Measurements from ENCODE around the gene HOXA9. TPM values are rescaled to one million over a fixed set of nuclear protein-coding genes. Genes with fewer than 3 reads are reported as not detected.
A peak's percentile ranks its signal among the peaks of the same experiment; 100 is the strongest.

HOXA9 gene
- total RNA-seq, result 1.1 TPM
- under 1 TPM in 1 of 4 donors, not detected in 3; 0.20 TPM for polyA plus RNA-seq

- Mint-ChIP-seq H3K9me3 (peaks cover 0 to 14% (median 0%) of the 10 kb centered on the region in 7 donors), H3K27ac (peak within 1 kb of the TSS; percentile 63 to 86 (median 76))
- no peak within 1 kb of the TSS for H3K4me3 ChIP-seq (ENCODE audit: low read depth, low read length)
These were observed at the start of gene HOXA9 for GRCh38 chr7:27165089-27165995. HOXA9 (minus strand) TSS chr7:27165537; CDS start chr7:27165457, 80 bp downstream.

GRCh38 chr7:27214239-27214950 lies 49.1 kb upstream of the HOXA9 start:
- Mint-ChIP-seq H3K9me3 (no peaks in the 10 kb centered on the region), H3K4me3 (no peak overlapping the region), H3K4me1 (peaks cover 0 to 21% (median 6%) of the 10 kb centered on the region in 4 donors), H3K36me3 (no peaks in the 10 kb centered on the region), H3K27me3 (peaks cover 84% of the 10 kb centered on the region), H3K27ac (no peak overlapping the region)
- H3K27me3 ChIP-seq (ENCODE audit: control insufficient read depth, insufficient read depth, low read length), result peaks cover 45% of the 10 kb centered on the region
- H3K27ac ChIP-seq (ENCODE audit: insufficient read depth, low read length, poor library complexity, severe bottlenecking), result no peak overlapping the region
- H3K4me3 ChIP-seq (ENCODE audit: low read depth, low read length), result no peak overlapping the region
- no peak for ATAC-seq (ENCODE audit: low read depth in 2 of 2)
- no peaks in the 10 kb centered on the region for H3K36me3 ChIP-seq (ENCODE audit: control insufficient read depth, insufficient read depth, low read length)
- H3K4me1 ChIP-seq (ENCODE audit: control insufficient read depth, insufficient read depth, low read length, poor library complexity, severe bottlenecking), result peaks cover 9% of the 10 kb centered on the region
- DNase-seq, result no peak
- H3K9me3 ChIP-seq (ENCODE audit: control insufficient read depth in 2 of 2, low read length in 2 of 2), result no peaks in the 10 kb centered on the region

More at GRCh38 chr7:27165089-27165995, at the start of gene HOXA9:
- H3K36me3 Mint-ChIP-seq, result no peaks in the 10 kb centered on the region
- peak within 1 kb of the TSS; percentile 58 to 87 (median 82) for H3K4me3 Mint-ChIP-seq
- no peaks in the 10 kb centered on the region for H3K9me3 ChIP-seq (ENCODE audit: control insufficient read depth in 2 of 2, low read length in 2 of 2)
- H3K36me3 ChIP-seq (ENCODE audit: control insufficient read depth, insufficient read depth, low read length), result no peaks in the 10 kb centered on the region
- H3K4me1 Mint-ChIP-seq, result peaks cover 4 to 47% (median 11%) of the 10 kb centered on the region in 4 donors
- H3K27ac ChIP-seq (ENCODE audit: insufficient read depth, low read length, poor library complexity, severe bottlenecking), result no peak within 1 kb of the TSS
- DNase-seq, result peak in 1 of 3 donors; percentile 36
- H3K4me1 ChIP-seq (ENCODE audit: control insufficient read depth, insufficient read depth, low read length, poor library complexity, severe bottlenecking), result peaks cover 55% of the 10 kb centered on the region
- ATAC-seq (ENCODE audit: low read depth in 2 of 2), result no peak
- H3K27me3 ChIP-seq (ENCODE audit: control insufficient read depth, insufficient read depth, low read length), result peaks cover 40% of the 10 kb centered on the region
- peaks cover 87% of the 10 kb centered on the region for H3K27me3 Mint-ChIP-seq

- Histone ChIP-seq H3K4me3 (ENCODE audit: low read depth, low read length) (no peak overlapping the region), H3K4me1 (ENCODE audit: control insufficient read depth, insufficient read depth, low read length, poor library complexity, severe bottlenecking) (peaks cover 9% of the 10 kb centered on the region), H3K9me3 (ENCODE audit: control insufficient read depth in 2 of 2, low read length in 2 of 2) (no peaks in the 10 kb centered on the region), H3K27ac (ENCODE audit: insufficient read depth, low read length, poor library complexity, severe bottlenecking) (no peak overlapping the region), H3K27me3 (ENCODE audit: control insufficient read depth, insufficient read depth, low read length) (peaks cover 46% of the 10 kb centered on the region), H3K36me3 (ENCODE audit: control insufficient read depth, insufficient read depth, low read length) (no peaks in the 10 kb centered on the region)
- Mint-ChIP-seq H3K4me1 (peaks cover 0 to 18% (median 6%) of the 10 kb centered on the region in 4 donors), H3K9me3 (no peaks in the 10 kb centered on the region), H3K36me3 (no peaks in the 10 kb centered on the region), H3K27ac (no peak overlapping the region), H3K27me3 (peaks cover 84% of the 10 kb centered on the region), H3K4me3 (peak overlapping the region in 1 of 4 donors; percentile 39)
- no peak for ATAC-seq (ENCODE audit: low read depth in 2 of 2)
- no peak for DNase-seq
These were observed 48.3 kb upstream of the HOXA9 start for GRCh38 chr7:27213433-27214238.

DNA sequence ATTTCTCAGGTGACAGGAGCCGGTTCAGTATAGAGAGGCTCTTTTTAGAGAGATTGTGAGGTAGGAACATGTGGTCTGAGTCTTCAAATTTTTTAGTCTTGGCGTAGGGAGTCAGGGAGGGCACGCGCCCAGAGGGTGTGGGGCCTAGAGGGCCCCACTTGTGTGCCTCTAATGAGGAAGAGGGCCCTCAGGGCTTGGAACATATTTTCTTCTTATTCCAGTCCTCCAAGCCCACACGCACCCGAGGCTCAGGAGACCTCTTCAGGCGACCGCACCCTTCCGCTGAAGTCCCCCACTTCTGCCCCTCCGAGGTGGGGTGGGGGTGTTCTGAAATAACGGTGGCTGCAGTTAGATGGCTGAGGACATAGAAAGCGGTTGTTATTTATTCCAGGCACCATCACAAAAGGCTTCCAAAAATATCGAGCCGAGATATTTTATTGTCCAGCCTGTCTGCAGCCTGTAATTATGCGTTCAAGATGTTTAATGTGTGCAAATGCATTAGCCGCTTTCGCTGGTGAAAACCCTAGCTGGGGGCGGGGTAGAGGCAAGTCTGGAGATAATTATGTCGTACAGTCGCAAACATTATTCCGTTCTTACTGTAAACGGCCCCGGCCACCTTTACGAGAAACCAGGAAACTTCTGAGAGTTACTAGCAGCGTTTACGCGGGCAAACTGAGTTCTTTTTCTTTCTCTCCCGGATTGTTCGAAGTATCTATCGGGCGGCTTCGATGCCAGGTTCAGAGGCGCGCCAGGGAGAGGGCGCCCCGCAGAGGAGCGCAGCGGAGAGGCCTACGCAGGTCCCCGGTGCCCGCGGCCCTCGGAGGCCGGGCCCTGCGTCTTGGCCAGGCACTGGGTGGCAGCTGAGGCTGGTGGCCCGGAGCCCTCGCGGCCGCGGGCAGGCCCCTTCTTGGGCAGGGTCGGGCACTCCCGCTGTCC lies 47.4 kb upstream of the HOXA9 start:
- Histone ChIP-seq H3K9me3 (ENCODE audit: control insufficient read depth in 2 of 2, low read length in 2 of 2) (no peaks in the 10 kb centered on the region), H3K27ac (ENCODE audit: insufficient read depth, low read length, poor library complexity, severe bottlenecking) (no peak overlapping the region), H3K27me3 (ENCODE audit: control insufficient read depth, insufficient read depth, low read length) (peaks cover 50% of the 10 kb centered on the region), H3K36me3 (ENCODE audit: control insufficient read depth, insufficient read depth, low read length) (no peaks in the 10 kb centered on the region), H3K4me1 (ENCODE audit: control insufficient read depth, insufficient read depth, low read length, poor library complexity, severe bottlenecking) (peaks cover 9% of the 10 kb centered on the region), H3K4me3 (ENCODE audit: low read depth, low read length) (no peak overlapping the region)
- no peak for ATAC-seq (ENCODE audit: low read depth in 2 of 2)
- Mint-ChIP-seq H3K4me3 (no peak overlapping the region), H3K27me3 (peaks cover 93% of the 10 kb centered on the region), H3K36me3 (no peaks in the 10 kb centered on the region), H3K27ac (peak overlapping the region in 1 of 3 donors; percentile 49), H3K4me1 (peaks cover 0 to 18% (median 6%) of the 10 kb centered on the region in 4 donors), H3K9me3 (no peaks in the 10 kb centered on the region)
- DNase-seq, result no peak

GRCh38 chr7:27211764-27212204 lies 46.4 kb upstream of the HOXA9 start:
- no peak overlapping the region for H3K4me3 Mint-ChIP-seq
- no peaks in the 10 kb centered on the region for H3K36me3 Mint-ChIP-seq
- Histone ChIP-seq H3K4me1 (ENCODE audit: control insufficient read depth, insufficient read depth, low read length, poor library complexity, severe bottlenecking) (peaks cover 9% of the 10 kb centered on the region), H3K4me3 (ENCODE audit: low read depth, low read length) (no peak overlapping the region), H3K36me3 (ENCODE audit: control insufficient read depth, insufficient read depth, low read length) (no peaks in the 10 kb centered on the region), H3K27me3 (ENCODE audit: control insufficient read depth, insufficient read depth, low read length) (peaks cover 54% of the 10 kb centered on the region), H3K9me3 (ENCODE audit: control insufficient read depth in 2 of 2, low read length in 2 of 2) (no peaks in the 10 kb centered on the region), H3K27ac (ENCODE audit: insufficient read depth, low read length, poor library complexity, severe bottlenecking) (no peak overlapping the region)
- H3K27ac Mint-ChIP-seq, result no peak overlapping the region
- DNase-seq (no peak), ATAC-seq (ENCODE audit: low read depth in 2 of 2) (no peak)
- H3K27me3 Mint-ChIP-seq, result peaks cover 93% of the 10 kb centered on the region
- H3K4me1 Mint-ChIP-seq, result peaks cover 0 to 18% (median 6%) of the 10 kb centered on the region in 4 donors
- no peaks in the 10 kb centered on the region for H3K9me3 Mint-ChIP-seq

DNA sequence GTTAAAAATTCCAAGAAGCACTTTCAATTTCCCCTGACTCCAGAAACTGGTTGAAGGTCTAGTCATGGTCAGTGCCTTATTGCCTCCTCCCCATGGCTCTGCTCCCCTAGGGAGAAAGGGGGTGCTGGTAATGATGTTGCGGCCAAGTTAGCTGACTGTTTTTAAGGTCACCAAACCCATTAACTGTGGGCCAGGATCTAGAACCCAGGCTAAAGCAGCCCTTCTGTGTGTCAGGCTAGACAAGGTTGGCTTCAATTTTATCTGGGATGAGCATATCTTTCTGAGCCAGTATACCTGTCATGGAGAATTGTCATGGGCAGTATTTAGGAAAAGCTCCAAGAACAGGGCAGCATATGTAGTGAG lies 45.7 kb upstream of the HOXA9 start:
- Mint-ChIP-seq H3K4me1 (peaks cover 3 to 19% (median 8%) of the 10 kb centered on the region in 4 donors), H3K9me3 (no peaks in the 10 kb centered on the region), H3K27ac (no peak overlapping the region), H3K4me3 (no peak overlapping the region), H3K27me3 (peaks cover 93% of the 10 kb centered on the region), H3K36me3 (no peaks in the 10 kb centered on the region)
- H3K27ac ChIP-seq (ENCODE audit: insufficient read depth, low read length, poor library complexity, severe bottlenecking), result no peak overlapping the region
- no peak for DNase-seq
- H3K4me3 ChIP-seq (ENCODE audit: low read depth, low read length), result no peak overlapping the region
- peaks cover 9% of the 10 kb centered on the region for H3K4me1 ChIP-seq (ENCODE audit: control insufficient read depth, insufficient read depth, low read length, poor library complexity, severe bottlenecking)
- no peak for ATAC-seq (ENCODE audit: low read depth in 2 of 2)
- no peaks in the 10 kb centered on the region for H3K9me3 ChIP-seq (ENCODE audit: control insufficient read depth in 2 of 2, low read length in 2 of 2)
- H3K27me3 ChIP-seq (ENCODE audit: control insufficient read depth, insufficient read depth, low read length), result peaks cover 57% of the 10 kb centered on the region
- no peaks in the 10 kb centered on the region for H3K36me3 ChIP-seq (ENCODE audit: control insufficient read depth, insufficient read depth, low read length)

Data from CD4-positive, CD25-positive, alpha-beta regulatory T cell (primary cell).